Pancreas (tissue), 10 donors: ENCODE measurements around the gene TPM4. TPM values are rescaled to one million over a fixed set of nuclear protein-coding genes. Genes with fewer than 3 reads are reported as not detected.

Source experiments
- ATAC-seq, 4 donors: fragments of 200-7000 bp; cut with Tn5 transposase; one replicate each; pipeline versions ENCODE4 v1.8.0 to v1.9.1; 2020; ENCODE audit warnings: mild to moderate bottlenecking in 4 of 4, moderate library complexity in 4 of 4
- DNase-seq, 6 donors: peaks; one replicate each; pipeline ENCODE4 v3.0.0-alpha.2; 2020
- FAIRE-seq: peaks from 2 replicates; lab custom pipeline; 2012; peaks lifted over from hg19 to GRCh38; lab: Jason Lieb, UNC
- H3K27ac ChIP-seq, 4 donors: fragments of 200-600 bp; sonication (generic); 1 replicate in 3 of 4; 2 replicates in 1 of 4; pipeline versions ENCODE4 v1.5.0 to v1.8.0; 2020
- H3K27me3 ChIP-seq, 4 donors: fragments of 200-600 bp; one replicate each; pipeline ENCODE4 v1.8.0; 2021
- H3K36me3 ChIP-seq, 3 donors: fragments of 200-600 bp; sonication (generic) in 1 of 3; one replicate each; pipeline versions ENCODE4 v1.5.0 to v1.8.0; 2020 to 2021
- H3K4me1 ChIP-seq, 3 donors: fragments of 200-600 bp; one replicate each; pipeline ENCODE4 v1.8.0; 2021
- H3K4me3 ChIP-seq, 4 donors: fragments of 200-600 bp; sonication (generic) in 2 of 4; one replicate each; pipeline versions ENCODE4 v1.5.0 to v1.8.0; 2020 to 2021
- H3K9me3 ChIP-seq, 4 donors: fragments of 200-600 bp; one replicate each; pipeline ENCODE4 v1.8.0; 2021
- CTCF ChIP-seq, 4 donors: fragments of 200-600 bp; sonication (generic) in 3 of 4; IDR thresholded peaks; one replicate each; pipeline versions ENCODE4 v1.5.0 to v1.8.0; 2021; ENCODE audit warnings: antibody characterized with exemption in 4 of 4
- WGBS, 2 donors: extraction: QIAGEN DNeasy Blood & Tissue Kit; methylation state at CpG; one replicate each; pipeline ENCODE4 v1.1.7; 2013; 5-methylcytosine and 5-hydroxymethylcytosine counted together
- intact Hi-C, 3 donors: fragments of 100-400 bp; cut with DNase I; formaldehyde crosslinking; loops; one replicate each; pipeline versions ENCODE4 v1.11.1 to v1.14.2; 2022
- polyA plus RNA-seq, 2 donors: library from polyadenylated mRNA; stranded (reverse); fragments of 200-250 nt; gene quantifications; one replicate each; pipeline ENCODE4 v1.2.3, GENCODE V29; 2013
- total RNA-seq, 6 donors: library from RNA; stranded (reverse); fragmentation: NEBNext Ultra II Directional in 4 of 6; extraction: Animal tissue kit (Norgen Biotek cat#: 25700) in 4 of 6; gene quantifications; one replicate each; pipeline versions ENCODE4 v1.2.1 to v1.2.4, GENCODE V29; 2021 to 2023
- donor health status: healthy with polysubstance abuse.
- donor health status: DM: no; HTN: no; CAD: no; lungs with moderate emphysema.
- donor health status: DM: no; HTN: no; CAD: no.
- donor health status: control.
- donor health status: control.
- donor health status: Bipolar disorder and iron deficiency.
- donor health status: DM: yes; HTN: yes; CAD: no.
- donor health status: DM: no; HTN: no; CAD: no.
- donor health status: DM: no; HTN: no; CAD: no.
- donor health status: DM: yes; HTN: yes; CAD: no.

TPM4 gene
- total and polyA plus RNA-seq, 8 donors: 36.8 to 161 (median 79.6) TPM

GRCh38 chr19:16125737-16126495 is 49.6 kb downstream of the TPM4 start:
- no peaks in the 10 kb centered on the region for H3K4me1 ChIP-seq
- FAIRE-seq (no peak), DNase-seq (no peak), ATAC-seq (no peak)
- WGBS, 2 donors: 81 to 82% methylated on average over 10 of the region's 10 CpGs
- H3K4me3 ChIP-seq: no peak overlapping the region
- peaks cover 5 to 87% (median 27%) of the 10 kb centered on the region in 3 donors for H3K36me3 ChIP-seq
- intact Hi-C loops: no loop called here
- H3K27me3 ChIP-seq: no peaks in the 10 kb centered on the region
- TF ChIP-seq CTCF (IDR thresholded peaks at IDR 0.05): no peak
- H3K9me3 ChIP-seq: no peaks in the 10 kb centered on the region
- H3K27ac ChIP-seq: no peak overlapping the region

DNA sequence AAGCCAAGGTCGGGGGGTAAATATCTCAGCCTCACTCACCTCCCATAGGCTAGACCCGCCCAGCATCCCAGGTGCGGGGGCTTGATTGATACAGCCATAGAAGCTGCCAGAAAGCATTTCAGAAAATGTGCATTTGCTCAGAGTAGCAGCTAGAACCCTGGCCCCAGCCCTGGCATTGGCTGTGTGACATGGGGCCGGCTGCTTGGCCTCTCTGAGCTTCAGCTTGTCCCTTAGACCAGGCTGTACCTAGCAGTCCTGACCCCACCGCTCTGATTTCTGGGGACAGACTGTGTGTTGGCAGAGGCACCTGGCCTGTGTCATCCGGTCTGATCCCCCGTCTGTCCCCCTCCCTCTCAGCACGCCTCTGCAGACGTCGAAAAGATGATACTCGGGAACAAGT is 50.8 kb downstream of the TPM4 start:
- Histone ChIP-seq H3K4me3 (no peak overlapping the region), H3K27ac (no peak overlapping the region), H3K4me1 (no peaks in the 10 kb centered on the region), H3K36me3 (peaks cover 0 to 76% (median 25%) of the 10 kb centered on the region in 3 donors), H3K9me3 (no peaks in the 10 kb centered on the region), H3K27me3 (no peaks in the 10 kb centered on the region)
- no peak for TF ChIP-seq CTCF (IDR thresholded peaks at IDR 0.05)
- intact Hi-C loops: no loop called here
- 85 to 89% methylated on average over 11 of the region's 11 CpGs for WGBS, 2 donors
- no peak for FAIRE-seq
- DNase-seq: no peak
- no peak for ATAC-seq

DNA sequence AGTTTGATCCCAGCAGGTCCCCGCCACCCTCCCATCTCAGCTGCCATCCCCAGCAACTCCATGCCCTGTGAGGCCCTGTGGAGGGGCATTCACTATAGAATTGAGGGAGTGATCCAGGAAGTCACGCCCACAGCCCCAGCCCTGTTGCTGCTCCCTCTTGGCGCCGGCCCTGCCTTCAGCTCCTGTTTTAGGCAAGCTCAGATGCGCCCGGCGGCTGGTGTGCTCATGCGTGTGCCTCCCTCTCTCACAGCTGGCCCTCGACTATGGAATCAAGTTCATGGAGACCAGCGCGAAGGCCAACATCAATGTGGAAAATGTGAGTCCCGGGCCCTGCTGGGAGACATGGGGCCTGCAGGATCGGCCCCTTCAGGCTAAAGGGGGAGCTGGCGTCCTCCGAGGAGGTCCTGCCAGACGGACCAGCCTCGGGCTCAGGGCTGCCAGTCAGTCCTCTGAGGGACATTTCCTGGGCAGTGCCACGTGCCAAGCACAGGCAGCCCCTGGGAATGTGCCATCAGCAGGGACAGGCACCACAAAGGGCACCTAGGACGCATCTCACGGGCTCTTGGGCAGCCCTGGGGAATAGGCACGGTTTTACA is 51.6 kb downstream of the TPM4 start:
- 94 to 95% methylated on average over 21 of the region's 21 CpGs for WGBS, 2 donors
- no peaks in the 10 kb centered on the region for H3K27me3 ChIP-seq
- intact Hi-C loops: no loop called here
- H3K4me1 ChIP-seq: no peaks in the 10 kb centered on the region
- no peak overlapping the region for H3K4me3 ChIP-seq
- TF ChIP-seq CTCF (IDR thresholded peaks at IDR 0.05): no peak
- H3K27ac ChIP-seq: no peak overlapping the region
- H3K36me3 ChIP-seq: peaks cover 0 to 76% (median 22%) of the 10 kb centered on the region in 3 donors
- ATAC-seq (no peak), FAIRE-seq (no peak), DNase-seq (no peak)
- H3K9me3 ChIP-seq: no peaks in the 10 kb centered on the region

GRCh38 chr19:16131648-16132047 is 55.4 kb downstream of the TPM4 start:
- no peaks in the 10 kb centered on the region for H3K9me3 ChIP-seq
- no peaks in the 10 kb centered on the region for H3K27me3 ChIP-seq
- DNase-seq: no peak
- no peak overlapping the region for H3K4me3 ChIP-seq
- no peak overlapping the region for H3K27ac ChIP-seq
- no peak for TF ChIP-seq CTCF (IDR thresholded peaks at IDR 0.05)
- H3K4me1 ChIP-seq: no peaks in the 10 kb centered on the region
- 96 to 100% methylated on average over 3 of the region's 3 CpGs for WGBS, 2 donors
- no peak for ATAC-seq
- FAIRE-seq: no peak
- intact Hi-C loops: no loop called here
- peaks cover 0 to 52% (median 23%) of the 10 kb centered on the region in 3 donors for H3K36me3 ChIP-seq

DNA sequence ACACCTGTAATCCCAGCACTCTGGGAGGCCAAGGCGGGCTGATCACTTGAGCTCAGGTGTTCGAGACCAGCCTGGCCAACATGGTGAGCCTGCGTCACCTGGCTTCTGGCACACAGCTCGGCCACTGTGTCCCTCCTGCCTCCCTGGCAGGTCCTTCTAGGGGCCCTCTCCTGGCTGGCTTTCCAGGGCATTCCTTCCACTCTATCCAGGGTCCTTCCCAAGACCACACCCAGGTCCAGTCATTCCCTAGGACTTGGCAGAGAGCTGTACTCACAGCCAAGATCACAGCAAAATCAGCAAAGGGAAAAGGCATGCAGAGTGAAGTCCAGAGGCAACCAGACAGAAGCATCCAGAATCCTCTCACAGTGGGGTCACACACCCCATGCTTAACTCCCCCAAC is 57.5 kb downstream of the TPM4 start:
- intact Hi-C loops: no loop called here
- DNase-seq (no peak), ATAC-seq (peak in 1 of 4 donors; percentile 23), FAIRE-seq (no peak)
- TF ChIP-seq CTCF (IDR thresholded peaks at IDR 0.05): no peak
- H3K4me1 ChIP-seq: no peaks in the 10 kb centered on the region
- H3K27ac ChIP-seq: no peak overlapping the region
- peaks cover 0 to 30% (median 11%) of the 10 kb centered on the region in 3 donors for H3K36me3 ChIP-seq
- no peaks in the 10 kb centered on the region for H3K27me3 ChIP-seq
- H3K4me3 ChIP-seq: no peak overlapping the region
- WGBS, 2 donors: 96 to 97% methylated on average over 4 of the region's 4 CpGs
- no peaks in the 10 kb centered on the region for H3K9me3 ChIP-seq
